HG02943 (cell line): ENCODE data around the gene PCDHGB3.
"Not testable (repeated sequence)": the region's sequence is repeated elsewhere in the genome, so short reads cannot be mapped to it uniquely, and the experiment has no call there.

Experiments
- ATAC-seq: cut with Tn5 transposase; IDR thresholded peaks from one replicate; pipeline ENCODE4 v1.9.1; 2021; ENCODE audit warnings: mild to moderate bottlenecking, low read depth, moderate library complexity; ENCODE audit not compliant: unreplicated experiment

The PCDHGB3 gene

DNA sequence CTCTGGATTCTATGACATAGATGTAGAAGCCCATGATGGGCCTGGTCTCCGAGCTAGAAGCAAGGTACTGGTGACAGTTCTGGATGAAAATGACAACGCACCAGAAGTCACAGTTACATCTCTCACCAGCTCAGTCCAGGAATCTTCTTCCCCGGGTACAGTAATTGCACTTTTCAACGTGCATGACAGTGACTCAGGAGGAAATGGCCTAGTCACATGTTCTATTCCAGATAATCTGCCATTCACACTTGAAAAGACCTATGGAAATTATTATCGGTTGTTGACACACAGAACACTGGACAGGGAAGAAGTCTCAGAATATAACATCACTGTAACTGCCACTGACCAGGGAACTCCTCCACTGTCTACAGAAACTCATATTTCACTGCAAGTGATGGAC is 13.9 kb upstream of the PCDHGB3 start:
- ATAC-seq = no peak

DNA sequence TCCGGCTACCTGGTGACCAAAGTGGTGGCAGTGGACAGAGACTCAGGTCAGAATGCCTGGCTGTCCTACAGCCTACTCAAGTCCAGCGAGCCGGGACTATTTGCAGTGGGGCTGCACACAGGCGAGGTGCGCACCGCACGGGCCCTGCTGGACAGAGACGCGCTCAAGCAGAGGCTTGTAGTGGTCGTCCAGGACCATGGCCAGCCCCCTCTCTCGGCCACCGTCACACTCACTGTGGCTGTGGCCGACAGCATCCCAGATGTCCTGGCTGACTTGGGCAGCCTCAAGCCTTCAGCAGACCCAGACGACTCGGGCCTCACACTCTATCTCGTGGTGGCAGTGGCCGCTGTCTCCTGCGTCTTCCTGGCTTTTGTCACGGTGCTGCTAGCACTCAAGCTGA is 13.1 kb upstream of the PCDHGB3 start:
- no peak for ATAC-seq

DNA sequence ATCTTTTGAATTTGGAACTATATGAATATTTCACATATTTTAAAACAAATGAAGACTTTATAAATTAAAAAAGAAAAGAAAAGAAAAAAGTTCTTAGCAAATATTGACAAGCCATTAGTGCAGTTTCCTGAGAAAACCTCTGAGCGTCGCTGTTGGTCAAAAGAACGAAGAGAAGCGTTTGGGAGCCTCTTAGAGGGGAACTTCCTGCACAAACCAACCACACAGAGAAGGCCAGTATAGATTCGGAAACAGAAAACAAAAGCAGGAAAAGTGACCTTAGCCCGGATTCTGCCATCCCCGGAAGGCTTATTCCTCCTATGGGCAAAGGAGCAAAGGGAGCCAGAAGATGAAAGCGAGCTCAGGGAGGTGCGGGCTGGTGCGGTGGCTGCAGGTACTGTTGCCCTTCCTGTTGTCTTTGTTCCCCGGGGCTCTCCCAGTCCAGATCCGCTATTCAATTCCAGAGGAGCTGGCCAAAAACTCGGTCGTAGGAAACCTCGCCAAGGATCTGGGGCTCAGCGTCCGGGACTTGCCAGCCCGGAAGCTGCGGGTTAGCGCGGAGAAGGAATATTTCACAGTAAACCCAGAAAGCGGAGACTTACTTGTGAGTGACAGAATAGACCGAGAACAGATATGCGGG is 10.1 kb upstream of the PCDHGB3 start, which contains the start of gene PCDHGB2:
TSS of gene PCDHGB2 (plus strand) at position 205 of the 637 bp plus-strand sequence. CDS start at position 347, 142 bp downstream.
- no peak for ATAC-seq

DNA sequence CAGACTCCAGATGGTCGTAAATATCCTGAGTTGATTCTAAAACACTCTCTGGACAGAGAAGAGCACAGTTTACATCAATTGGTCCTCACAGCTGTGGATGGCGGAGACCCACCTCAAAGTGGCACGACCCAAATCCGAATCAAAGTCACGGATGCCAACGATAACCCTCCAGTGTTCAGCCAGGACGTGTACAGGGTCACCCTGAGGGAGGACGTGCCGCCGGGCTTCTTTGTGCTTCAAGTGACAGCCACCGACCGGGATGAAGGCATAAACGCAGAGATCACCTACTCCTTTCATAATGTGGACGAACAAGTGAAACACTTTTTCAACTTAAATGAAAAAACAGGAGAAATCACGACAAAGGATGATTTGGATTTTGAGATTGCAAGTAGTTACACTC is 9.4 kb upstream of the PCDHGB3 start:
- ATAC-seq = no peak

DNA sequence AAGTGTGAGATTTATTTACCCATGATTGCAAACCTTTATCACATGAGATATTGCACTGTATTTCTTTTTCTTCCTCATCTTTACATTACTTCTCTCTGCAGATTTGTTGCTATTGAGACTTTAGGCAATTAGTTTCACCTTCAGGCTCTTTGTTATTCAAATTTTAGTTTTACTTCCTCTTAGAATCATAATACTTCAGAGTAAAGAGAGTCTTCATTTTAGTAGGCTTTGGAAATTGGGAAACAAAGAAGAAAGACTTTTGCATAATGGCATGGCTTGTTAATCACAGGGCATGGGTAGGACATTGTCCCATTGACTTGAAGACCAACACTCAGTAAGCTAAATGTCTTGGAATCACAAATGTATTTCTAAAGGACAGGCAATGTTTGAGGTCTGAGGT is 7.3 kb upstream of the PCDHGB3 start:
- no peak for ATAC-seq

DNA sequence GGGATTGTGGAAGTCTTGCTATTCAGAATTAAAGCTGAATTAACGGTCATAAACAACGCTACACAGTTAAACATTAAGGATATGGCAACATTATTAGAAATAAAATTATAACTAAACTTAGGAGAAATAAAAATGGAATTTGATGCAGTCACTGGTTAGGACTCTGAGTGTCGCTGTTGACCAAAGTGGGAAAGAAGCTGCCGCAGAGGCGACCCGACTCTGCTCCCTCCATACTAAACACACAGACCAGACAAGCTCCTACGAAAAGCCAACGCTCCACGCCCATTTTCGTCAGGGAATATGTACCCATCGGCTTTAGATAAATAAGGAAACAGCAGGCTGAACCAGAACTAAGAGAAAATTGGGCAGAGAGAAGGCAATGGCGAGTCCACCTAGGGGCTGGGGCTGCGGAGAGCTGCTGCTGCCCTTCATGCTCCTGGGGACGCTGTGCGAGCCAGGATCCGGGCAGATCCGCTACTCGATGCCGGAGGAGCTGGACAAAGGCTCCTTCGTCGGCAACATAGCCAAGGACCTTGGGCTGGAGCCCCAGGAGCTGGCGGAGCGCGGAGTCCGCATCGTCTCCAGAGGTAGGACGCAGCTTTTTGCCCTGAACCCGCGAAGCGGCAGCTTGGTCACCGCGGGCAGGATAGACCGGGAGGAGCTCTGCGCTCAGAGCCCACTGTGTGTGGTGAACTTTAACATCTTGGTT is 5.9 kb upstream of the PCDHGB3 start, which contains the start of gene PCDHGA5:
TSS of gene PCDHGA5 (plus strand) at position 211 of the 709 bp plus-strand sequence. CDS start at position 380, 169 bp downstream.
- no peak for ATAC-seq

DNA sequence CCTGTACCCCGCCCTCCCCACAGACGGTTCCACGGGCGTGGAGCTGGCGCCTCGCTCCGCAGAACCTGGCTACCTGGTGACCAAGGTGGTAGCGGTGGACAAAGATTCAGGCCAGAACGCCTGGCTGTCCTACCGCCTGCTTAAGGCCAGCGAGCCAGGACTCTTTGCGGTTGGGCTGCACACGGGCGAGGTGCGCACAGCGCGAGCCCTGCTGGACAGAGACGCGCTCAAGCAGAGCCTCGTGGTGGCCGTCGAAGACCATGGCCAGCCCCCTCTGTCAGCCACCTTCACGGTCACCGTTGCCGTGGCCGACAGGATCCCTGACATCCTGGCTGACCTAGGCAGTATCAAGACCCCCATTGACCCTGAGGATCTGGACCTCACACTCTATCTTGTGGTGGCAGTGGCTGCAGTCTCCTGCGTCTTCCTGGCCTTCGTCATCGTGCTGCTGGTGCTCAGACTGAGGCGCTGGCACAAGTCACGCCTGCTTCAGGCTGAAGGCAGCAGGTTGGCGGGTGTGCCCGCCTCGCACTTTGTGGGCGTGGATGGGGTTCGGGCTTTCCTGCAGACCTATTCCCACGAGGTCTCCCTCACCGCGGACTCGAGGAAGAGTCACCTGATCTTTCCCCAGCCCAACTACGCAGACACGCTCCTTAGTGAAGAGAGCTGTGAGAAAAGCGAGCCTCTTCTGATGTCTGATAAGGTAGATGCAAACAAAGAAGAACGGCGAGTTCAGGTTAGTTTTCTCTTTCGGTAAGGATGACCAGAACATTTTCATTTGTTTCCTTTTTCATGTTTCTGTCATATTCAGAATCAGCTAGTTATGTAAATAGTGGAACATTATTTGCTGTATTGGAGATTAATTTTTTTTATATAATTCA is 3.8 kb upstream of the PCDHGB3 start:
- no peak for ATAC-seq

DNA sequence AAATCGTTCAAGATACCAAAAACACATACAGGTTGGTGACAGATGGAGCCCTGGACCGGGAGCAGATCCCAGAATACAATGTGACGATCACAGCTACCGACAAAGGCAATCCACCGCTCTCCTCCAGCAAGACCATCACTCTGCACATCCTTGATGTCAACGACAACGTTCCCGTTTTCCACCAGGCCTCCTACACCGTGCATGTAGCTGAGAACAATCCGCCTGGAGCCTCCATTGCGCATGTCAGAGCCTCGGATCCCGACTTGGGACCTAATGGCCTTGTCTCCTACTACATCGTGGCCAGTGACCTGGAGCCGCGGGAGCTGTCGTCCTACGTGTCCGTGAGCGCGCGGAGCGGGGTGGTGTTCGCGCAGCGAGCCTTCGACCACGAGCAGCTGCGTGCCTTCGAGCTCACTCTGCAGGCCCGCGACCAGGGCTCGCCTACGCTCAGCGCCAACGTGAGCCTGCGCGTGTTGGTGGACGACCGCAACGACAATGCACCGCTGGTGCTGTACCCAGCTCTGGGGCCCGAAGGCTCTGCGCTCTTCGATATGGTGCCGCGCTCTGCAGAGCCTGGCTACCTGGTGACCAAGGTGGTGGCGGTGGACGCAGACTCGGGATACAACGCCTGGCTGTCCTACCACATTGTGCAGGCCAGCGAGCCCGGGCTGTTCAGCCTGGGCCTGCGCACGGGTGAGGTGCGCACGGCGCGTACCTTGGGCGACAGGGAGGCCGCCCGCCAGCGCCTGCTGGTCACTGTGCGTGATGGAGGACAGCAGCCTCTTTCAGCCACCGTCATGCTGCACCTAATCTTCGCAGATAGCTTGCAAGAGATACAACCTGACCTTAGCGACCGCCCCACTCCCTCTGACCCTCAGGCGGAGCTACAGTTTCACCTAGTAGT is 1.8 kb downstream of the PCDHGB3 start:
- no peak for ATAC-seq

DNA sequence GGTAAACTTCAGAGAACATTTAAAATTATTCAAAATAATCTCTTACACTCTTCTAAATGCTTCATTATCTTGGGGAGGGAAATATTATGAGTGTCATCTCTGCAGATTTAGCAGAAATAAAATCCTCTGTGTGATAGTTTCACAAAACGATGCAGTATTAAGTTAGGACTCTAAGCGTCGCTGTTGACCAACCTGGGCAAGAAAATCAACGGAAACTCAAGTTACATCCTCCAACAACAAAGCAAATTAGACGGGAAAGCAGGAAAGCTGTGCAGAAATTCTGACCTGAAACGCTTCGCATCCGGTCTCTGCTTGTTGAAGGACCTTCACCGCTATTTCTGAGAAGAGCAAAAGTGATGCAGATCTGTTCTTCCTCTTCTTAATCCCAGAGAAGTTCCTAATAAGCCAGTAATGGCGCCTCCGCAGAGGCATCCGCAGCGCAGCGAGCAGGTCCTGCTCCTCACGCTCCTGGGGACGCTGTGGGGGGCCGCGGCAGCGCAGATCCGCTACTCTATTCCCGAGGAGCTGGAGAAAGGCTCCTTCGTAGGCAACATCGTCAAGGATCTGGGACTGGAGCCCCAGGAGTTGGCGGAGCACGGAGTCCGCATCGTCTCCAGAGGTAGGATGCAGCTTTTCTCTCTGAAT is 3.8 kb downstream of the PCDHGB3 start, which contains the start of gene PCDHGA6:
TSS of gene PCDHGA6 (plus strand) at position 219 of the 645 bp plus-strand sequence. CDS start at position 412, 193 bp downstream.
- no peak for ATAC-seq

DNA sequence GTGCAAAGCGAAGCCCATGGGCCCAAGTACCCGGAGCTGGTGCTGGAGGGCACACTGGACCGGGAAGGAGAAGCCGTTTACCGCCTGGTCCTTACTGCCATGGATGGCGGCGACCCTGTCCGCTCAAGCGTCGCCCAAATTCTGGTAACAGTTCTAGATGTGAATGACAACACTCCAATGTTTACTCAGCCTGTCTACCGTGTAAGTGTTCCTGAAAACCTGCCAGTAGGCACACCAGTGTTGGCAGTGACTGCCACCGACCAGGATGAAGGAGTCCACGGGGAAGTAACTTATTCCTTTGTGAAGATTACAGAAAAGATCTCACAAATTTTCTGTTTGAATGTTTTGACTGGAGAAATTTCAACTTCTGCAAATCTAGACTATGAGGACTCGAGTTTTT is 4.6 kb downstream of the PCDHGB3 start:
- no peak for ATAC-seq

DNA sequence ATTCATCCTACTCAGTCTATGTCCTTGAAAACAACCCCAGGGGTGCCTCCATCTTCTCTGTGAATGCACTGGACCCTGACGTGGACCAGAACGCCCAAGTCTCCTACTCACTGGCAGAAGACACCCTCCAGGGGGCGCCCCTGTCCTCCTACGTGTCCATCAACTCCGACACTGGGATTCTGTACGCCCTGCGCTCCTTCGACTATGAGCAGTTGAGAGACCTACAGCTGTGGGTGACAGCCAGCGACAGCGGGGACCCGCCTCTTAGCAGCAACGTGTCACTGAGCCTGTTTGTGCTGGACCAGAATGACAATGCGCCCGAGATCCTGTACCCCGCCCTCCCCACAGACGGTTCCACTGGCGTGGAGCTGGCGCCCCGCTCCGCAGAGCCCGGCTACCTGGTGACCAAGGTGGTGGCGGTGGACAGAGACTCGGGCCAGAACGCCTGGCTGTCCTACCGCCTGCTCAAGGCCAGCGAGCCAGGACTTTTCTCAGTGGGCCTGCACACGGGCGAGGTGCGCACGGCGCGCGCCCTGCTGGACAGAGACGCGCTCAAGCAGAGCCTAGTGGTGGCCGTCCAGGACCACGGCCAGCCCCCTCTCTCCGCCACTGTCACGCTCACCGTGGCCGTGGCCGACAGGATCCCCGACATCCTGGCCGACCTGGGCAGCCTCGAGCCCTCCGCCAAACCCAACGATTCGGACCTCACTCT is 5.6 kb downstream of the PCDHGB3 start:
- ATAC-seq = not testable (repeated sequence)

DNA sequence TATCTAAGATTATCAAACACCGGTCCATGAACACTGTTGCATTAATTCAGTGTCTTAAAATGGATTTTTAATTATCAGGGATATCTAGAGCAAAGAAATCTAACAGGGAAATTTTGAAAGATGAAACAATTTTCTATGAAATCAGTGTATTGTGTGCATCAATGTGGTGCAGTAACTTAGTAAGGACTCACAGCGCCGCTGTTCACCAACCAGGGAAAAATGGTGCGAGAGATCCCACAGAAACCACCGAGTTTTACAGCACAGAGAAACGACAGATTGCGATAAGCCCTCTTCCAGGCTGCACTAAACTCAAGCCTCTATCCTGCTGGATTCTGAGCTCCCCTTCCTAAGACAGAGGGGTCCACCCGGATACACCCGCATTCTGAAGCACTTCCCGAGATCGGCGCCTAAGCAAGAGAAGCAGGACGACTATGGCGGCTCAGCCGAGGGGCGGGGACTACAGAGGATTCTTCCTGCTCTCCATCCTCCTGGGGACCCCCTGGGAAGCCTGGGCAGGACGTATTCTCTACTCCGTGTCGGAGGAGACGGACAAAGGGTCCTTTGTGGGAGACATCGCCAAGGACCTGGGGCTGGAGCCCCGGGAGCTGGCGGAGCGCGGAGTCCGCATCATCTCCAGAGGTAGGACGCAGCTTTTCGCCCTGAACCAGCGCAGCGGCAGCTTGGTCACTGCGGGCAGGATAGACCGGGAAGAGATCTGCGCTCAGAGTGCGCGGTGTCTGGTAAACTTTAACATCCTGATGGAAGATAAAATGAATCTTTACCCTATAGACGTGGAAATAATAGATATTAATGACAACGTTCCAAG is 12.6 kb downstream of the PCDHGB3 start, which contains the start of gene PCDHGA7:
TSS of gene PCDHGA7 (plus strand) at position 274 of the 826 bp plus-strand sequence. CDS start at position 432, 158 bp downstream.
- no peak for ATAC-seq

DNA sequence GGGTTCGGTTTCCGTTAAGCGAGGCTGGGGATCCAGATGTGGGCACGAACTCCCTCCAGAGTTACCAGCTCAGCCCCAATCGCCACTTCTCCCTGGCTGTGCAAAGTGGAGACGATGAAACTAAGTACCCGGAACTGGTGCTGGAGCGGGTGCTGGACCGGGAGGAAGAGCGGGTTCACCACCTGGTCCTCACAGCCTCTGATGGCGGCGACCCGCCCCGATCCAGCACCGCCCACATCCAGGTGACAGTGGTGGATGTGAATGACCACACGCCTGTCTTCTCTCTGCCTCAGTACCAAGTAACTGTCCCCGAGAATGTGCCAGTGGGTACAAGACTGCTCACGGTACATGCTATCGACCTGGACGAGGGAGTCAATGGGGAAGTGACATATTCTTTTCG is 13.3 kb downstream of the PCDHGB3 start:
- ATAC-seq = no peak

DNA sequence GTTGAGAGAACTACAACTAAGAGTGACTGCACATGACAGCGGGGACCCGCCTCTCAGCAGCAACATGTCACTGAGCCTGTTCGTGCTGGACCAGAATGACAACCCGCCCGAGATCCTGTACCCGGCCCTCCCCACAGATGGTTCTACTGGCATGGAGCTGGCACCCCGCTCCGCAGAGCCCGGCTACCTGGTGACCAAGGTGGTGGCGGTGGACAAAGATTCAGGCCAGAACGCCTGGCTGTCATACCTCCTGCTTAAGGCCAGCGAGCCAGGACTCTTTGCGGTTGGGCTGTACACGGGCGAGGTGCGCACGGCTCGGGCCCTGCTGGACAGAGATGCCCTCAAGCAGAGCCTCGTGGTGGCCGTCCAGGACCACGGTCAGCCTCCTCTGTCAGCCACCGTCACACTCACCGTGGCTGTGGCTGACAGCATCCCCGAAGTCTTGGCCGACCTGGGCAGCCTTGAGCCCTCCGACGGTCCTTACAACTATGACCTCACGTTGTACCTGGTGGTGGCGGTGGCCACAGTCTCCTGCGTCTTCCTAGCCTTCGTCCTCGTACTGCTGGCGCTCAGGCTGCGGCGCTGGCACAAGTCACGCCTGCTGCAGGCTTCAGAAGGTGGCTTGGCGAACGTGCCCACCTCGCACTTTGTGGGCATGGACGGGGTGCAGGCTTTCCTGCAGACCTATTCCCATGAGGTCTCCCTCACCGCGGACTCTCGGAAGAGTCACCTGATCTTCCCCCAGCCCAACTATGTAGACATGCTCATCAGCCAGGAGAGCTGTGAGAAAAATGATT is 14.6 kb downstream of the PCDHGB3 start:
- ATAC-seq = no peak

DNA sequence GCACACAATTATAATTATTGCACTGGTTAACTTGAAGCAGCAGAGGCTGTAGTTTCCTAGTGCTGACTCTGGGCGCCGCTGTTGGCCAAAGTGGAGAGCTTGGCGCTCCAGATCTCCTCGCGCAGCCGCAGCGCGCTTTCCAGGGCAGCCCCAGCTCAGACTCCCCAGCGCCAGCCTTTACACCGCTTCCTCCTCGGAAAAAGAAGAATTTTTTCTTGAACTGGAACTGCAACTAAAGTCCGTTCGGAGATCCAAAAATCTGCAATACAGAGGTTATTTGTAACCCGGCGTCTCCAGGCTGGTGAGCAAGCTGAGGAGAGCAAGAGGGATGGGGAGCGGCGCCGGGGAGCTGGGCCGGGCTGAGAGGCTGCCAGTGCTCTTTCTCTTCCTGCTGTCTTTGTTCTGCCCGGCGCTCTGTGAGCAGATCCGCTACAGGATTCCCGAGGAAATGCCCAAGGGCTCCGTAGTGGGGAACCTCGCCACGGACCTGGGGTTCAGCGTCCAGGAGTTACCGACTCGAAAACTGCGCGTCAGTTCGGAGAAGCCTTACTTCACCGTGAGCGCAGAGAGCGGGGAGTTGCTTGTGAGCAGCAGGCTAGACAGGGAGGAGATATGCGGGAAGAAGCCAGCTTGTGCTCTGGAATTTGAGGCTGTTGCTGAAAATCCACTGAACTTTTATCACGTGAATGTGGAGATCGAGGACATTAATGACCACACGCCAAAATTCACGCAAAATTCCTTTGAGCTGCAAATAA is 17.7 kb downstream of the PCDHGB3 start, which contains the start of gene PCDHGB4:
TSS of gene PCDHGB4 (plus strand) at position 142 of the 755 bp plus-strand sequence. CDS start at position 329, 187 bp downstream.
- peak; percentile 94 for ATAC-seq

DNA sequence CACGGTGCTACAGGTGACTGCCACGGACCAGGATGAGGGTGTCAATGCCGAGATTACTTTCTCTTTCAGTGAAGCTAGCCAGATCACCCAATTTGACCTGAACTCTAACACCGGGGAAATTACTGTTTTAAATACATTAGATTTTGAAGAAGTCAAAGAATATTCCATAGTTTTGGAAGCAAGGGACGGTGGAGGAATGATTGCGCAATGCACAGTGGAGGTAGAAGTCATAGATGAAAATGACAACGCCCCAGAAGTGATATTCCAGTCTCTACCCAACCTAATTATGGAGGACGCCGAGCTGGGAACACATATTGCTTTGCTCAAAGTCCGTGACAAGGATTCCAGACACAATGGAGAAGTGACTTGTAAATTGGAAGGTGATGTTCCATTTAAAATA is 18.6 kb downstream of the PCDHGB3 start:
- ATAC-seq = no peak
